Memory B cell (primary cell): Measurements from ENCODE around the gene CRYBA1.
"Not testable (repeated sequence)": the region's sequence is repeated elsewhere in the genome, so short reads cannot be mapped to it uniquely, and the experiment has no call there.

Experiments used
- ATAC-seq: fragments of 150-1000 bp; cut with Tn5 transposase; 2 replicates; pipeline ENCODE4 v1.10.0; 2021; ENCODE audit warnings: low read depth, mild to moderate bottlenecking, moderate library complexity
- DNase-seq, 2 donors: peaks; one replicate each; pipeline ENCODE4 v3.0.0; 2022; ENCODE audit warnings: low spot score in 2 of 2
- H3K27ac Mint-ChIP-seq: one replicate; pipeline ENCODE4 v1.8.0; 2022; ENCODE audit warnings: mild to moderate bottlenecking, moderate library complexity, mixed read lengths
- H3K27me3 Mint-ChIP-seq: one replicate; pipeline ENCODE4 v1.8.0; 2022; ENCODE audit warnings: mixed read lengths
- H3K36me3 Mint-ChIP-seq: one replicate; pipeline ENCODE4 v1.8.0; 2022; ENCODE audit warnings: mild to moderate bottlenecking, mixed read lengths
- H3K4me1 Mint-ChIP-seq: one replicate; pipeline ENCODE4 v1.8.0; 2022; ENCODE audit warnings: mixed read lengths
- H3K4me3 Mint-ChIP-seq: one replicate; pipeline ENCODE4 v1.8.0; 2022; ENCODE audit warnings: mild to moderate bottlenecking, moderate library complexity, mixed read lengths
- H3K9me3 Mint-ChIP-seq: one replicate; pipeline ENCODE4 v1.8.0; 2022; ENCODE audit warnings: mixed read lengths

CRYBA1 gene

GRCh38 chr17:29246628-29247027 lies at the start of gene CRYBA1:
Gene CRYBA1, plus strand, starts transcription at chr17:29246859. Its CDS starts 5 bp downstream, at chr17:29246864.
- no peak within 1 kb of the TSS for H3K4me3 Mint-ChIP-seq
- DNase-seq: no peak
- no peaks in the 10 kb centered on the region for H3K36me3 Mint-ChIP-seq
- no peak within 1 kb of the TSS for H3K27ac Mint-ChIP-seq
- peaks cover 10% of the 10 kb centered on the region for H3K4me1 Mint-ChIP-seq
- no peak for ATAC-seq
- no peaks in the 10 kb centered on the region for H3K9me3 Mint-ChIP-seq
- no peaks in the 10 kb centered on the region for H3K27me3 Mint-ChIP-seq

GRCh38 chr17:29197516-29198272 lies 49.0 kb upstream of the CRYBA1 start:
- ATAC-seq (no peak), DNase-seq (no peak)
- peaks cover 19% of the 10 kb centered on the region for H3K4me1 Mint-ChIP-seq
- H3K27ac Mint-ChIP-seq: no peak overlapping the region
- H3K27me3 Mint-ChIP-seq: no peaks in the 10 kb centered on the region
- no peaks in the 10 kb centered on the region for H3K9me3 Mint-ChIP-seq
- H3K36me3 Mint-ChIP-seq: no peaks in the 10 kb centered on the region
- H3K4me3 Mint-ChIP-seq: no peak overlapping the region

- H3K9me3 Mint-ChIP-seq, H3K27me3 Mint-ChIP-seq, DNase-seq, H3K4me1 Mint-ChIP-seq, H3K4me3 Mint-ChIP-seq, H3K36me3 Mint-ChIP-seq, H3K27ac Mint-ChIP-seq: not testable (repeated sequence)
- ATAC-seq: peak; percentile 41
Measured at GRCh38 chr17:29204068-29204804, 42.4 kb upstream of the CRYBA1 start.

- DNase-seq: no peak
- H3K27ac Mint-ChIP-seq: no peak overlapping the region
Measured at GRCh38 chr17:29205047-29205446, 41.6 kb upstream of the CRYBA1 start.

GRCh38 chr17:29207975-29208374 lies 38.7 kb upstream of the CRYBA1 start:
- H3K4me1 Mint-ChIP-seq: no peaks in the 10 kb centered on the region
- no peaks in the 10 kb centered on the region for H3K27me3 Mint-ChIP-seq
- H3K36me3 Mint-ChIP-seq: no peaks in the 10 kb centered on the region
- no peak overlapping the region for H3K27ac Mint-ChIP-seq
- no peaks in the 10 kb centered on the region for H3K9me3 Mint-ChIP-seq
- DNase-seq (no peak), ATAC-seq (no peak)
- H3K4me3 Mint-ChIP-seq: no peak overlapping the region

More at GRCh38 chr17:29205047-29205446, 41.6 kb upstream of the CRYBA1 start:
- no peak overlapping the region for H3K4me3 Mint-ChIP-seq
- H3K27me3 Mint-ChIP-seq: no peaks in the 10 kb centered on the region
- H3K36me3 Mint-ChIP-seq: no peaks in the 10 kb centered on the region
- no peaks in the 10 kb centered on the region for H3K9me3 Mint-ChIP-seq
- H3K4me1 Mint-ChIP-seq: peaks cover 3% of the 10 kb centered on the region
- ATAC-seq: no peak

- H3K27ac Mint-ChIP-seq: no peak overlapping the region
- H3K36me3 Mint-ChIP-seq: no peaks in the 10 kb centered on the region
- H3K4me1 Mint-ChIP-seq: no peaks in the 10 kb centered on the region
- no peak for ATAC-seq
- no peak overlapping the region for H3K4me3 Mint-ChIP-seq
- H3K27me3 Mint-ChIP-seq: no peaks in the 10 kb centered on the region
- no peak for DNase-seq
- H3K9me3 Mint-ChIP-seq: no peaks in the 10 kb centered on the region
Measured at GRCh38 chr17:29209073-29209472, 37.6 kb upstream of the CRYBA1 start.

GRCh38 chr17:29210879-29211278 lies 35.8 kb upstream of the CRYBA1 start:
- no peak overlapping the region for H3K4me3 Mint-ChIP-seq
- no peak for DNase-seq

GRCh38 chr17:29212094-29212631 lies 34.5 kb upstream of the CRYBA1 start:
- no peaks in the 10 kb centered on the region for H3K36me3 Mint-ChIP-seq
- DNase-seq (no peak), ATAC-seq (no peak)
- peaks cover 2% of the 10 kb centered on the region for H3K27me3 Mint-ChIP-seq
- no peak overlapping the region for H3K4me3 Mint-ChIP-seq
- no peaks in the 10 kb centered on the region for H3K9me3 Mint-ChIP-seq
- H3K4me1 Mint-ChIP-seq: no peaks in the 10 kb centered on the region
- H3K27ac Mint-ChIP-seq: no peak overlapping the region

More at GRCh38 chr17:29210879-29211278, 35.8 kb upstream of the CRYBA1 start:
- Mint-ChIP-seq H3K36me3 (no peaks in the 10 kb centered on the region), H3K27ac (no peak overlapping the region), H3K9me3 (no peaks in the 10 kb centered on the region), H3K4me1 (no peaks in the 10 kb centered on the region), H3K27me3 (no peaks in the 10 kb centered on the region)
- no peak for ATAC-seq

- Mint-ChIP-seq H3K36me3 (no peaks in the 10 kb centered on the region), H3K9me3 (no peaks in the 10 kb centered on the region), H3K4me1 (no peaks in the 10 kb centered on the region), H3K27ac (no peak overlapping the region), H3K27me3 (peaks cover 3% of the 10 kb centered on the region), H3K4me3 (no peak overlapping the region)
- no peak for DNase-seq
- no peak for ATAC-seq
Measured at GRCh38 chr17:29212681-29213121, 34.0 kb upstream of the CRYBA1 start.

- H3K27ac Mint-ChIP-seq: no peak overlapping the region
- H3K27me3 Mint-ChIP-seq: peaks cover 3% of the 10 kb centered on the region
- no peak for DNase-seq
- no peaks in the 10 kb centered on the region for H3K9me3 Mint-ChIP-seq
- H3K36me3 Mint-ChIP-seq: no peaks in the 10 kb centered on the region
- no peak overlapping the region for H3K4me3 Mint-ChIP-seq
- H3K4me1 Mint-ChIP-seq: no peaks in the 10 kb centered on the region
- ATAC-seq: no peak
Measured at GRCh38 chr17:29214215-29215146, 32.2 kb upstream of the CRYBA1 start.

GRCh38 chr17:29215174-29215573 lies 31.5 kb upstream of the CRYBA1 start:
- Mint-ChIP-seq H3K4me1 (no peaks in the 10 kb centered on the region), H3K27ac (no peak overlapping the region), H3K36me3 (no peaks in the 10 kb centered on the region), H3K9me3 (no peaks in the 10 kb centered on the region), H3K27me3 (peaks cover 3% of the 10 kb centered on the region), H3K4me3 (no peak overlapping the region)
- DNase-seq (no peak), ATAC-seq (no peak)

- Mint-ChIP-seq H3K4me1 (no peaks in the 10 kb centered on the region), H3K9me3 (no peaks in the 10 kb centered on the region), H3K27me3 (peaks cover 3% of the 10 kb centered on the region), H3K27ac (no peak overlapping the region), H3K36me3 (no peaks in the 10 kb centered on the region), H3K4me3 (no peak overlapping the region)
- ATAC-seq (no peak), DNase-seq (no peak)
Measured at GRCh38 chr17:29215717-29216116, 30.9 kb upstream of the CRYBA1 start.

- no peaks in the 10 kb centered on the region for H3K4me1 Mint-ChIP-seq
- H3K4me3 Mint-ChIP-seq: no peak overlapping the region
- H3K27ac Mint-ChIP-seq: no peak overlapping the region
Measured at GRCh38 chr17:29216181-29216580, 30.5 kb upstream of the CRYBA1 start.

More at GRCh38 chr17:29216181-29216580, 30.5 kb upstream of the CRYBA1 start:
- Mint-ChIP-seq H3K27me3 (peaks cover 3% of the 10 kb centered on the region), H3K36me3 (no peaks in the 10 kb centered on the region), H3K9me3 (no peaks in the 10 kb centered on the region)
- ATAC-seq (no peak), DNase-seq (no peak)
